Umbilical cord (tissue), 2 donors: ENCODE data around the gene TGDS. TPM values are rescaled to one million over a fixed set of nuclear protein-coding genes. Genes with fewer than 3 reads are reported as not detected.
A peak's percentile ranks its signal among the peaks of the same experiment; 100 is the strongest.
"Not testable (repeated sequence)": the region's sequence is repeated elsewhere in the genome, so short reads cannot be mapped to it uniquely, and the experiment has no call there.

Experiments used
- DNase-seq: peaks from one replicate; pipeline ENCODE4 v3.0.0-alpha.2; 2015; ENCODE audit warnings: low spot score
- total RNA-seq: library from RNA; depleted of rRNA; stranded (reverse); fragments of >200 nt; gene quantifications from one replicate; pipeline ENCODE4 v1.2.3, GENCODE V29; 2014; ENCODE audit warnings: low replicate concordance; ENCODE audit not compliant: insufficient read depth

TGDS gene
- total RNA-seq, 1 donor from 2014 or later = 7.9 TPM

GRCh38 chr13:94553766-94554165, 42.2 kb downstream of the TGDS start:
- no peak for DNase-seq

- no peak for DNase-seq
Measured at GRCh38 chr13:94552095-94552494, 43.9 kb downstream of the TGDS start.

GRCh38 chr13:94550062-94550738, 45.8 kb downstream of the TGDS start:
- no peak for DNase-seq

GRCh38 chr13:94549232-94550061, 46.5 kb downstream of the TGDS start:
- DNase-seq = peak; percentile 97

- DNase-seq = peak; percentile 49
Measured at GRCh38 chr13:94548821-94549231, 47.1 kb downstream of the TGDS start.

GRCh38 chr13:94548382-94548781, 47.6 kb downstream of the TGDS start:
- no peak for DNase-seq

GRCh38 chr13:94546061-94546839, 49.7 kb downstream of the TGDS start:
- DNase-seq = no peak

GRCh38 chr13:94544922-94545321, 51.0 kb downstream of the TGDS start:
- no peak for DNase-seq

GRCh38 chr13:94542917-94543316, 53.0 kb downstream of the TGDS start:
- DNase-seq = no peak

- DNase-seq = no peak
Measured at GRCh38 chr13:94537740-94538630, 58.0 kb downstream of the TGDS start.

GRCh38 chr13:94535775-94536174, 60.2 kb downstream of the TGDS start:
- DNase-seq = no peak

- DNase-seq = no peak
Measured at GRCh38 chr13:94535231-94535630, 60.7 kb downstream of the TGDS start.

- DNase-seq = no peak
Measured at GRCh38 chr13:94534166-94534565, 61.8 kb downstream of the TGDS start.

GRCh38 chr13:94532278-94532677, 63.7 kb downstream of the TGDS start:
- DNase-seq = not testable (repeated sequence)

- not testable (repeated sequence) for DNase-seq
Measured at GRCh38 chr13:94526956-94527355, 69.0 kb downstream of the TGDS start.

GRCh38 chr13:94525781-94526180, 70.2 kb downstream of the TGDS start:
- DNase-seq = no peak

- no peak for DNase-seq
Measured at GRCh38 chr13:94524407-94524806, 71.5 kb downstream of the TGDS start.
